Measurements from ENCODE around the gene C9.

- TF ChIP-seq POLR2AphosphoS5 (IDR thresholded peaks at IDR 0.05; ENCODE audit: low read depth, low read length): no peak
- TF ChIP-seq REST (IDR thresholded peaks at IDR 0.05; ENCODE audit: insufficient read depth in 1 of 2, low read depth in 2 of 2, low read length in 2 of 2): no peak
Measured at GRCh38 chr5:39337252-39337915, 26.9 kb downstream of the C9 start.

Measured in PFSK-1 (cell line).